ENCODE measurements around the gene ARF1. TPM values are rescaled to one million over a fixed set of nuclear protein-coding genes. Genes with fewer than 3 reads are reported as not detected.
A peak's percentile ranks its signal among the peaks of the same experiment; 100 is the strongest.

The ARF1 gene
- total RNA-seq, 1 donor from 2014 or later, result 288 TPM

- Mint-ChIP-seq H3K9me3 (no peaks in the 10 kb centered on the region), H3K4me3 (no peak overlapping the region), H3K27me3 (no peaks in the 10 kb centered on the region), H3K36me3 (peaks cover 23% of the 10 kb centered on the region), H3K27ac (peak overlapping the region; percentile 81), H3K4me1 (ENCODE audit: unreplicated experiment) (peaks cover 9% of the 10 kb centered on the region)
- TF ChIP-seq CTCF (conservative IDR thresholded peaks at IDR 0.05), result no peak
- no peak for DNase-seq (ENCODE audit: extremely low spot score, unreplicated experiment)
Observed at GRCh38 chr1:228093050-228093906, 10.8 kb downstream of the ARF1 start.

- Mint-ChIP-seq H3K36me3 (peaks cover 32% of the 10 kb centered on the region), H3K9me3 (no peaks in the 10 kb centered on the region), H3K4me1 (ENCODE audit: unreplicated experiment) (no peaks in the 10 kb centered on the region), H3K27ac (peak overlapping the region; percentile 62), H3K27me3 (no peaks in the 10 kb centered on the region), H3K4me3 (no peak overlapping the region)
- no peak for TF ChIP-seq CTCF (conservative IDR thresholded peaks at IDR 0.05)
- peak; percentile 39 for DNase-seq (ENCODE audit: extremely low spot score, unreplicated experiment)
Observed at GRCh38 chr1:228094432-228095016, 12.0 kb downstream of the ARF1 start.

DNA sequence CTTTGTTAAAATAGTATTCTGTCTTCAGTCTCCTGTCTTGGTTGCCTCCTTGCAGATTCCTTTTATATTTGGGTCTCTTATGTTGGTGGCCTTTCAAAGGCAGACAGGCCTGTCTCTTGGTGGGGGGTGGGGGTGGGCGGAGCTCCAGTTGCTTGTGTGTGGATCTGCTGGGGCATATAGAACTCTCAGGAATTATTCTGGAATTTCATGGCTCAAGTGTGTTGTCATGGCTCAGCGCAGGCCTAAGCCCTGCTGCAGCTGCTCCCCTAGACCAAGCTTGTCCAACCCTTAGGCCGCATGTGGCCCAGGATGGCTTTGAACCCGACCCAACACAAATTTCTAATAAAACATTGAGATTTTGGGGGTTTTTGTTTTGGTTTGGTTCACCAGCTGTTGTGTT lies 12.7 kb downstream of the ARF1 start:
- no peak for DNase-seq (ENCODE audit: extremely low spot score, unreplicated experiment)
- no peak for TF ChIP-seq CTCF (conservative IDR thresholded peaks at IDR 0.05)
- Mint-ChIP-seq H3K9me3 (no peaks in the 10 kb centered on the region), H3K36me3 (peaks cover 32% of the 10 kb centered on the region), H3K4me3 (no peak overlapping the region), H3K4me1 (ENCODE audit: unreplicated experiment) (no peaks in the 10 kb centered on the region), H3K27me3 (no peaks in the 10 kb centered on the region), H3K27ac (no peak overlapping the region)

- Mint-ChIP-seq H3K36me3 (peaks cover 32% of the 10 kb centered on the region), H3K9me3 (no peaks in the 10 kb centered on the region), H3K27me3 (no peaks in the 10 kb centered on the region), H3K4me3 (no peak overlapping the region), H3K27ac (peak overlapping the region; percentile 33), H3K4me1 (ENCODE audit: unreplicated experiment) (peaks cover under 1% of the 10 kb centered on the region)
- TF ChIP-seq CTCF (conservative IDR thresholded peaks at IDR 0.05), result no peak
- DNase-seq (ENCODE audit: extremely low spot score, unreplicated experiment), result no peak
Observed at GRCh38 chr1:228095938-228096337, 13.4 kb downstream of the ARF1 start.

DNA sequence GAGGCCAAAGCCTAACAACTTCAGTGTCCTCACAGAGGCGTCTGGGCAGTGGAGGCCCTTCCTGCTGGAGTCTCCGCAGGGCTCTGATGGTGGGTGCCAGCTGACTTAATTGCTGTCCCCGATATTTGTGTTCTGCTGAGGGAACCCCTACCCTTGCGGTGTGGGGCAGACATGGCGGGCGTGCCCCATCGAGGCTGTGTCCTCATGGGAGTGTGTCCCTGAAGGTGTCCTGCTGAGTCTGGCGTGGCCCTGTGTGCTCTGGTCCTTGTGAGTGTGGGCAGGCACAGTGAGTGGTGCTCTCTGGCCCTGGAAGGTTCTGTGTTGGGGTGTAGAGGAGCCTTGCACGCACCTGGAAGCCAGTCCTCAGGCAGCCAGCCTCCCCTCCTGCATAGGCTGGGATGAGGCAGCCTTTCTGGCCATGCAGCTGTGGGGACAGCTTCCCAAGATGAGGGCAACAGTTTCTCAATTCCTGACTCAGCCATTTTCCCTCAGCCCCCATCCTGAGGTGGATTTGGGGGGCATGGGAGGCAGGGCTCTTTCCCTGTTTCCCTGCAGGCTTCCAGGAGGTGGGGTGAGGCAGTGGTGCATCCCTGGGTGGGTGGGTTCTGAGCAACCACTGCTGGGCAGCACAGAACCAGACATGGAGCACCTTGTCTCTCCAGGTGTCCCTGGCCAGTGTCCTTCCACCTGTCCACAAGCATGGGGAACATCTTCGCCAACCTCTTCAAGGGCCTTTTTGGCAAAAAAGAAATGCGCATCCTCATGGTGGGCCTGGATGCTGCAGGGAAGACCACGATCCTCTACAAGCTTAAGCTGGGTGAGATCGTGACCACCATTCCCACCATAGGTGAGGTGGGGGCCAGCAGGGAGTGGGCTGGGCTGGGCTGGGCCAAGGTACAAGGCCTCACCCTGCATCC lies 14.2 kb downstream of the ARF1 start:
- DNase-seq (ENCODE audit: extremely low spot score, unreplicated experiment), result no peak
- Mint-ChIP-seq H3K4me1 (ENCODE audit: unreplicated experiment) (peaks cover 8% of the 10 kb centered on the region), H3K36me3 (peaks cover 32% of the 10 kb centered on the region), H3K4me3 (no peak overlapping the region), H3K9me3 (no peaks in the 10 kb centered on the region), H3K27ac (no peak overlapping the region), H3K27me3 (no peaks in the 10 kb centered on the region)
- no peak for TF ChIP-seq CTCF (conservative IDR thresholded peaks at IDR 0.05)
